DMS153 treated with DMSO at 0.1 percent for 48 hours (cell line): ENCODE measurements around the gene LRP1-AS.

ENCODE experiments used
- DNase-seq: peaks from one replicate; lab custom pipeline; 2025; ENCODE audit not compliant: unreplicated experiment; lab: John Stamatoyannopoulos, UW

Gene LRP1-AS

DNA sequence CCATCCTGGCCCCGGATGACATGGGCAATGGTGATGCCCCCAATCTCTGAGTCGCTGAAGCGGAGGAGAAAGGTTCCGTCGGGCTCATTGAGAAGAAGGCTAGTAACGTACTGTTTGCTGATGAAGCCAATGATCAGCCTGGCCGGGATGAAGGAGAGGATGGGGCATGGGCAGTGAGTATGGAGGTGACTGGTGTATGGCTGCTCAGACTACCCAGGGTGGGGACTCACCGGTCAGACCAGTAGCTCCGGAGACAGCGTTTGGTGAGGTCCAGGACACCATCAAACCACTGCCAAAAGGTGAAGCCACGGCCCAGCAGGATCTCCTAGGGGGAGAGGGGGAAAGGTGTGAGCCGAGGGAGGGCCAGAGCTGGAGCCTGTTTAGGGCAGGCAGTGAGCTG, 47.7 kb downstream of the LRP1-AS start:
- no peak for DNase-seq

DNA sequence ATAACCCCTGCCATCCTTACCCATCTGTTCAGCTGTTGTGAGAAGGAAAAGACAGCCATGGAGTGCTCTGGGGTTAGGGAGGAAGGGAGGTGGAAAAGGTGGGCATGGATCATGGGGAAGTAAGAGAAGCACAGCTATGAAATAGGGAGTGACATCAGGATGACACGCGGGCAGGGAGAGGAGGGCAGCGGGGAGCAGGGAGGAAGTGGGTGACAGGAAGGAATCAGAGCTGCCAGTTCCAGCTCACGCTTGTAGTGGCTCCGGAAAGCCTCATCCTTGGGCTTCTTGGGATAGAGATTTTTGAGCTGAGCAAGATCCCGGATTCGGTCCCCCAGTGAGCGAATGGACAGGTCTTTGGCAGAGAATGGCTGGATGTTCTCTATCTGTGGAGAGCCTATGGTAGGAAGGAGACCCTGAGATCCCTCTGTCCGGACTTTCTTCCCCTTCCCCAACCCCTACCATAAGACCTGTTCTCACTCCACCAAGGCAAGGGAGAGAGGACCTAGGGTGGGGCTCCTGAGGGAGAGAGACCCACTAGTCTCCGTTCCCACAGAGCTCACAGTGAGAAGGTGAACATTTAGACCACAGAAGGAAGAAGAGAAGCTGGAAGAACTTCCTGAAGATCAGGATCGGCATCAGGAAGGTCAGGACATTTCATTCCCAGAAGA, 48.2 kb downstream of the LRP1-AS start:
- DNase-seq = no peak

DNA sequence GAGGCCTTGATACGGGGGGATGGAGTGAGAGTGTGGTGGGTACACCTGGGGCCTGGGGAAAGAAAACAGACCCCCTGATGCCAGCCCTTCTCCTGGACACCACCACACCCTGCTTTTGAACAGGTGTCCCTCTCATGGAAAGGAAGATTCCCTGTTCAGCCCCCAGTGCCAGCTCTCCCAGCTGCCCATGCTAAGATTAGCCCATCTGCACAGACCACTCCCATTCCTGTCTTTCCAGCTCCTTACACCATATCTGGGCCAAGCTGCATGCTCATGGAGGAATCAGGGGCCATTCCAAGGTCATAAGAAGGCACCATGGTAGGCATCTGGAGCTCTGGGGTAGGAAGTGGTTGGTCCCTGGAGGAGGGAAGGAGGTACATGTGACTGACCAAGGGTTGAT, 48.9 kb downstream of the LRP1-AS start:
- DNase-seq = no peak

DNA sequence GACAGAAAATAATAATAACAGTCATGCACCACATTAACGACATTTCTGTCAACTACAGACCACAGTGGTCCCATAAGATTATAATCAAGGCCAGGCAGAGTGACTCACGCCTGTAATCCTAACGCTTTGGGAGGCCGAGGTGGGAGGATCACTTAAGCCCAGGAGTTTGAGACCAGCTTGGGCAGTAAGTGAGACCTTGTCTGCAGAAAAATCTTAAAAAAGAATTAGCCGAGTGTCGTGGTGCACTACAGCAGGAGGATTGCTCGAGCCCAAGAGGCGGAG, 49.9 kb downstream of the LRP1-AS start:
- DNase-seq = no peak

DNA sequence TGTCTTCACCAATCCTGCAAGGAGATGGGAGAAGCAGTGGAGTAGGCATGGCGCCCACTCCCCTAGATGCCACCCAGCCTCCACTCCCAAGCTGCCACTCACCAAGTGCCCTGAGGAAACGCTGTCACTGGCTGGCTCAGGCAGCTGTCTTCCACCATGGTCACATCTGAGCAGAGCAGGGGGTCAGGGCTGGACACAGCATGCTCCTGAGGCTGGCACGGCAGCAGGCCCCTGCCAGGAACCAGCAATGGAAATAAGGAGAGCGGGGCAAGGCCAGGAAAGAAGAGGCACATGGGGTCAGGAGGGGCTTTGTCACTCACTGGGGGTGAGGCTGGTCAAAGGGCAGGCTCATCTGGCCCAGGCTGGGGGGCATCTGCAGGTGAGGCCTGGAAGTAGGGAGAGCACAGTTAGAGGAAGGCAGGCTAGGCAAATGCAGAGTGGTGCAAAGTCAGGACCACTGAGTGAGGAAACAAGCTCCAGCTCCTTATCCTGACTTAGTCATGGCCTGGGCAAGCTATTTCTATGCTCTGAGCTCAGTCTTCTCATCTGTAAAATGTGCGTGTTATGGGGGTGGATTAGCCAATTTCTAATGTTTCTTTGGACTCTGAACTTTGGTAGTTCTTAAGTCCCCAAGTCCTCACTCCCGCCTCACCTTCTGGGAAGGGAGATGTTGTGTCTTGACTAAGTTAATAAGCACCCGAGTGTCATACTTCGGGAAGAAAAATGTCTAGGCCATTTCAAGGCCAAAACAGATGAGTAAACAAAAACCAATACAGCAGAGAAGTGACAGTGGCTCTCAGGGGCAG, 50.5 kb downstream of the LRP1-AS start:
- no peak for DNase-seq

DNA sequence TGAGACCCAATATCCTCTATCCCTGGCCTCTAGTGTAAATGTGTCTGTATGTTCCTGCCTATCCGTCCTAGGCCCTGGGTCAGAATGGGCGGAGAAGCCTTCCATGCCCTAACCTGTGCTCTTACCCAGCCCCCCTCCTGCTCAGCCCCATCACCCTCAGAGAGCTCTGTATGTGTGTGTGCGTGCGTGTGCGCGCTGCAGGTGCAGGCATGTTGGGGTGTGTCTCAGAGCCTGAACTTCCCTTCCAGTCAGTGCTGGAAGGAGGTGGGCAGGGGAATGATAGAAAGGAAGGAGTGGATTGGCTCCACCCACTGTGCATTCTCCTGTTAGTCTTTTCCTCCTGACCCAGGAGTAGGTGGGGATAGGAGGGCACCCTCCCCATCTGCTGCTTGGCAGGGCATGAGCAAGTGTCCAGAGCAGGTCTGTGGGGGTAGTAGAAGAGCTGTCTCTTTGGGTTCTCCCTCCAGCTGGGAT, 51.3 kb downstream of the LRP1-AS start:
- peak; percentile 38 for DNase-seq

DNA sequence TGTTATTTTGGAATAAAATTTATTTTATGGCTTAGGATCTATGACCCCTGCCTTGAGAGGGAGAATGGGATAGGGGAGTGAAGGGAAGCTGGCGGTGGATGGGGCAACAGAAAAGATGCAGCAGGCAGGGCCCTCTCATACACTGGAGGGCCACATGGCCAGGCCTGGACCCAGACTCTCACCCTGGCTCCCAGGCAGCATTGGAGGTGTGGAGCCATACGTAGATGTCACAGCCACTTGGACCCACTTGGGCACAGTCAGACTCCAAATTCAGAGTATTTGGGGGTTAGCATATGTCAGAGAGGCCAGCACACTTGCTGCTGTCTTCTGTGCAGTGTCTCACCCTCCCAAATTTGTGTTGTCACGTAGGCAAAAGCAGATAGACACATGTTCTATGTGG, 52.0 kb downstream of the LRP1-AS start:
- no peak for DNase-seq
